IMR-90 (cell line): ENCODE data around the gene GALNT14. TPM values are rescaled to one million over a fixed set of nuclear protein-coding genes. Genes with fewer than 3 reads are reported as not detected.

Source experiments
- ATAC-seq: fragments of 200-7000 bp; cut with Tn5 transposase; 2 replicates; pipeline ENCODE4 v1.9.1; 2020; ENCODE audit warnings: low read depth, mild to moderate bottlenecking, moderate library complexity
- BruUV-seq: library from RNA; stranded (reverse); fragments of 400-500 nt; replicated peaks from 2 replicates; lab custom pipeline; 2021; lab: Mats Ljungman, UMichigan
- CTCF ChIA-PET: fragments of 300-600 bp; formaldehyde crosslinking; extraction: SDS; loops from one replicate; lab custom pipeline; 2021; ENCODE audit warnings: antibody characterized with exemption; lab: Yijun Ruan, JAX
- POLR2A ChIA-PET: fragments of 300-600 bp; sonication (Branson Sonifier 250); formaldehyde crosslinking; loops from one replicate; lab custom pipeline; 2022; ENCODE audit warnings: antibody characterized with exemption; ENCODE audit not compliant: unreplicated experiment; lab: Charles Lee
- DNase-seq: peaks from one replicate; pipeline ENCODE4 v3.0.0; 2013
- H2AFZ ChIP-seq: replicated peaks from 2 replicates; pipeline ENCODE3; 2013; ENCODE audit warnings: low read length, mild to moderate bottlenecking; ENCODE audit not compliant: poor library complexity
- H2AK5ac ChIP-seq: 2 replicates; pipeline ENCODE4 v1.6.1; 2013; ENCODE audit warnings: low read depth, low read length, inconsistent platforms
- H2AK9ac ChIP-seq: replicated peaks from 2 replicates; pipeline ENCODE3; 2013; ENCODE audit warnings: mild to moderate bottlenecking, low read depth, low read length, moderate library complexity; ENCODE audit not compliant: poor library complexity
- H2BK120ac ChIP-seq: 2 replicates; pipeline ENCODE4 v1.6.1; 2013; ENCODE audit warnings: low read depth, low read length, inconsistent platforms
- H2BK15ac ChIP-seq: 3 replicates; pipeline ENCODE4 v1.6.1; 2013; ENCODE audit warnings: low read depth, low read length, inconsistent platforms
- H2BK20ac ChIP-seq: 2 replicates; pipeline ENCODE4 v1.6.1; 2013; ENCODE audit warnings: low read depth, mild to moderate bottlenecking, inconsistent platforms, low read length, moderate library complexity
- H2BK5ac ChIP-seq: 2 replicates; pipeline ENCODE4 v1.6.1; 2013; ENCODE audit warnings: mild to moderate bottlenecking, low read depth, low read length, inconsistent platforms; ENCODE audit not compliant: poor library complexity, severe bottlenecking
- H3K14ac ChIP-seq: replicated peaks from 2 replicates; pipeline ENCODE4 v1.6.1; 2013; ENCODE audit warnings: low read depth, low read length, inconsistent platforms
- H3K18ac ChIP-seq: 2 replicates; pipeline ENCODE4 v1.6.1; 2013; ENCODE audit warnings: low read depth, low read length, control low read depth
- H3K23ac ChIP-seq: 2 replicates; pipeline ENCODE4 v1.6.1; 2013; ENCODE audit warnings: low read depth, low read length, inconsistent platforms
- H3K27ac ChIP-seq: 2 replicates; pipeline ENCODE4 v1.5.1; 2013; ENCODE audit warnings: mild to moderate bottlenecking, control low read depth, low read length; ENCODE audit not compliant: insufficient read depth
- H3K27me3 ChIP-seq: 2 replicates; pipeline ENCODE4 v1.6.1; 2013; ENCODE audit warnings: low read length; ENCODE audit not compliant: control insufficient read depth, insufficient read depth
- H3K36me3 ChIP-seq: 2 replicates; pipeline ENCODE4 v1.6.1; 2013; ENCODE audit warnings: low read length, mixed read lengths; ENCODE audit not compliant: control insufficient read depth, insufficient read depth
- H3K4ac ChIP-seq: 2 replicates; pipeline ENCODE4 v1.6.1; 2013; ENCODE audit warnings: low read depth, low read length, inconsistent platforms
- H3K4me1 ChIP-seq: 2 replicates; pipeline ENCODE4 v1.6.1; 2013; ENCODE audit warnings: low read length, mixed read lengths; ENCODE audit not compliant: control insufficient read depth, insufficient read depth
- H3K4me2 ChIP-seq: 2 replicates; pipeline ENCODE4 v1.6.1; 2013; ENCODE audit warnings: low read depth, mild to moderate bottlenecking, control low read depth, low read length, moderate library complexity
- H3K4me3 ChIP-seq: 2 replicates; pipeline ENCODE4 v1.5.1; 2013; ENCODE audit warnings: low read depth, mild to moderate bottlenecking, control low read depth, low read length, moderate library complexity; ENCODE audit not compliant: insufficient read depth
- H3K56ac ChIP-seq: 2 replicates; pipeline ENCODE4 v1.6.1; 2013; ENCODE audit warnings: low read length, inconsistent platforms; ENCODE audit not compliant: insufficient read depth; ENCODE audit errors: extremely low read depth
- H3K79me1 ChIP-seq, 2 experiments: 2 replicates each; pipeline ENCODE4 v1.6.1; 2013; ENCODE audit warnings: low read length in 2 of 2, inconsistent platforms in 1 of 2, low read depth in 1 of 2
- H3K9ac ChIP-seq: 2 replicates; pipeline ENCODE4 v1.6.1; 2013; ENCODE audit warnings: low read depth, low read length, control low read depth
- H3K9me1 ChIP-seq: 2 replicates; pipeline ENCODE4 v1.6.1; 2013; ENCODE audit warnings: low read length, inconsistent platforms; ENCODE audit not compliant: insufficient read depth
- H3K9me3 ChIP-seq: 2 replicates; pipeline ENCODE4 v1.6.1; 2013; ENCODE audit warnings: low read length; ENCODE audit not compliant: control insufficient read depth, insufficient read depth
- H4K20me1 ChIP-seq: 2 replicates; pipeline ENCODE4 v1.6.1; 2013; ENCODE audit warnings: low read length, inconsistent platforms; ENCODE audit not compliant: insufficient read depth
- H4K5ac ChIP-seq: 2 replicates; pipeline ENCODE4 v1.6.1; 2013; ENCODE audit warnings: mild to moderate bottlenecking, low read depth, low read length, control low read depth
- H4K8ac ChIP-seq, 2 experiments: 2 replicates each; pipeline ENCODE4 v1.6.1; 2013; ENCODE audit warnings: low read depth in 2 of 2, low read length in 2 of 2, control low read depth in 1 of 2, inconsistent platforms in 1 of 2
- H4K91ac ChIP-seq: 2 replicates; pipeline ENCODE4 v1.6.1; 2013; ENCODE audit warnings: low read depth, low read length, inconsistent platforms; ENCODE audit not compliant: insufficient read depth
- CHD1 ChIP-seq: IDR thresholded peaks from 2 replicates; pipeline ENCODE4 v1.6.1; 2012; ENCODE audit warnings: low read depth, low read length, improper control_type of control experiment
- POLR2A ChIP-seq: IDR thresholded peaks from 2 replicates; pipeline ENCODE4 v1.6.1; 2012; ENCODE audit warnings: mild to moderate bottlenecking, low read depth, low read length
- WGBS, 2 experiments: methylation state at CpG; one replicate each; pipeline versions ENCODE4 v1.1.5 to v1.1.7; 2013; ENCODE audit warnings: missing lambda C conversion rate in 2 of 2; ENCODE audit not compliant: insufficient read length in 1 of 2; ENCODE audit errors: extremely low coverage in 2 of 2; 5-methylcytosine and 5-hydroxymethylcytosine counted together
- dilution Hi-C: fragments of 300-500 bp; cut with HindIII; formaldehyde crosslinking; loops from one replicate; pipeline ENCODE4 v1.14.3; 2018; ENCODE audit warnings: low sequenced_read_pairs; ENCODE audit not compliant: unreplicated experiment
- in situ Hi-C: fragments of 300-500 bp; cut with MboI; formaldehyde crosslinking; loops from 3 replicates; pipeline ENCODE4 v1.14.3; 2019; ENCODE audit warnings: low sequenced_read_pairs, inconsistent platforms, mixed read lengths
- intact Hi-C: fragments of 100-400 bp; cut with micrococcal nuclease; formaldehyde crosslinking; loops from 2 replicates; pipeline ENCODE4 v1.10.0; 2022
- polyA plus RNA-seq, 3 experiments: library from polyadenylated mRNA; depleted of rRNA; stranded (reverse); fragments of >200 nt; gene quantifications; 2 replicates each; pipeline ENCODE4 v1.2.3, GENCODE V29; 2012; ENCODE audit warnings: low replicate concordance in 1 of 3
- total RNA-seq: library from RNA; depleted of rRNA; stranded (reverse); fragments of >200 nt; gene quantifications from 2 replicates; pipeline ENCODE4 v1.2.3, GENCODE V29; 2012

The GALNT14 gene
- total and polyA plus RNA-seq, 2 of the 4 experiments (the other 2 are of a cell fraction): 0.15 to 0.18 TPM

GRCh38 chr2:31129375-31130171, 8.7 kb downstream of the GALNT14 start:
- H3K36me3 ChIP-seq: no peaks in the 10 kb centered on the region
- in situ Hi-C loops: no loop called here
- CTCF ChIA-PET: interaction anchor here (0.7 to 1.1 kb wide), 2 partner anchors 8 to 423 kb away, joined by 3 to 4 read pairs; partner anchors contain the start of gene GALNT14
- H3K14ac ChIP-seq: no peak overlapping the region
- H4K91ac ChIP-seq: no peak overlapping the region
- no peak overlapping the region for H2AK9ac ChIP-seq
- H3K18ac ChIP-seq: no peak overlapping the region
- H3K4ac ChIP-seq: no peak overlapping the region
- no peaks in the 10 kb centered on the region for H3K9me3 ChIP-seq
- 0% methylated on average over 1 of the region's 6 CpGs; no CpG with 5 or more reads in 1 of the 2 experiments for WGBS, 2 experiments
- no peak overlapping the region for H2AFZ ChIP-seq
- no peak overlapping the region for H3K56ac ChIP-seq
- TF ChIP-seq POLR2A (no peak), CHD1 (no peak)
- H3K27ac ChIP-seq: no peak overlapping the region
- H4K20me1 ChIP-seq: no peaks in the 10 kb centered on the region
- no peak overlapping the region for H4K8ac ChIP-seq
- dilution Hi-C loops: no loop called here
- H4K5ac ChIP-seq: no peak overlapping the region
- H3K4me2 ChIP-seq: no peak overlapping the region
- H2BK5ac ChIP-seq: no peak overlapping the region
- no peak overlapping the region for H3K9ac ChIP-seq
- intact Hi-C loops: no loop called here
- no peaks in the 10 kb centered on the region for H3K4me1 ChIP-seq
- H2AK5ac ChIP-seq: no peak overlapping the region
- no peak overlapping the region for H2BK20ac ChIP-seq
- no peak overlapping the region for H3K4me3 ChIP-seq
- H3K27me3 ChIP-seq: peaks cover 11% of the 10 kb centered on the region
- DNase-seq (no peak), ATAC-seq (no peak)
- no peak overlapping the region for H3K23ac ChIP-seq
- H2BK120ac ChIP-seq: no peak overlapping the region
- no peaks in the 10 kb centered on the region for H3K9me1 ChIP-seq
- H3K79me1 ChIP-seq: no peaks in the 10 kb centered on the region
- POLR2A ChIA-PET: no interaction called here
- no peak overlapping the region for H2BK15ac ChIP-seq
- no TSS peak for BruUV-seq
